Measurements from ENCODE around the gene SYT9.
"Not testable (repeated sequence)": the region's sequence is repeated elsewhere in the genome, so short reads cannot be mapped to it uniquely, and the experiment has no call there.

SYT9 gene

GRCh38 chr11:7275133-7275532 is 23.4 kb downstream of the SYT9 start:
- no peak for DNase-seq

DNA sequence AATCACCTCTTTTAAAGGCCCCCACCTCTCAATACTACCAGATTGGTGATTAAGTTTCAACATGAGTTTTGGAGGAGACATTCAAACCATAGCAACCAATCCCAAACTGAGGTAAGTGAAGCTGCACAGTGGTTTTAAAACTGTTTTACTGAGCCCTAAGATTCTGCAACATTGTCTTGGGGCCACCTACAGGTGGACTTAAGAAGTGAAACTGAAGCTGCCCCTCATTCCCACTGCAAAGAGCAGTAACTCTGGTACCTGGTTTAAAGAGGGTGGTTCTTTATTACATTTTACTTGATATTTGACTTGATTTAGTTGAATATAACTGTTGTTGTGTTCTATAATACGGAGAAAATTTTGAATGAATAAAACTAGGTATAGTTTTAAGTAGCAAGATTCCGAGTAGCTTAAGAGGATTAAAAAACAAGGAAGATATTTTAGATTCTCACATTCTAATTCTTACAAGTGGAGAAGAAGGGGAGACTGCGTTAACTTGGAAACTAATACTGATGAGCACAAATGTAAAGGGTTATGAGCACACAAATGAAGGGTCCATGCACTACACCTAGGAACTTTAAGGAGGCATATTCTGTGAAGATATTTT is 26.7 kb downstream of the SYT9 start:
- no peak for DNase-seq

- DNase-seq = no peak
Observed at GRCh38 chr11:7279676-7280075, 28.0 kb downstream of the SYT9 start.

DNA sequence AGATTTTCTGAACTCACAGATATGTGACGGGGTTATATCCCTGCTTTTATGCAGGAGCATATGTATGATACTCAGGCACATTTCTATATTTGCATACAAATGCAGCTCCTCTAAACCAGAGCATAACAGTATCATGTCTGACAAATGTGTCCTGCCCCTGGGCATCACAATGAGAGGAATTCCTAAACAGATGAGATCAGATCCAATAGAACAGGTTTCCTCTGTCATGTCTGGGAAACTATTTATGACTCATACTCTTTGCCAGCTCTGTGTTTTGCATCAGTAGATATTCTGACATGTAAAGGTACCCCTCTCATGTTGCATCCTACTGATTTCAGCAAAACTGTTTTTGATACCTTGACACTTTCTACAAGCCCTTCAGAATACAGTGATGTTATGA is 29.4 kb downstream of the SYT9 start:
- DNase-seq = no peak

GRCh38 chr11:7281809-7282208 is 30.1 kb downstream of the SYT9 start:
- DNase-seq = no peak

DNA sequence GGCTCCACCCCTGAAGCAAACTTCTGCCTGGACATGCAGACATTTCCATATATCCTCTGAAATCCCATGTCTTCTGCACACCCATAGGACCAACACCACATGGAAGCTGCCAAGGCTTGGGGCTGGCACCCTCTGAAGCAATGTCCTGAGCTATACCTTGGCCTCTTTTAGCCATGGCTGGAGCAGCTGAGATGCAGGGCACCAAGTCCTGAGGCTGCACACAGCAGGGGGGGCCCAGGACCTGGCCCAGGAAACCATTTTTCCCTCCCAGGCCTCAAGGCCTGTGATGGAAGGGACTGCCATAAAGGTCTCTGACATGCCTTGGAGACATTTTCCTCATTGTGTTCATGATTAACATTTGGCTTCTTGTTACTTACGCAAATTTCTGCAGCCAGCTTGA is 34.5 kb downstream of the SYT9 start:
- no peak for DNase-seq

GRCh38 chr11:7291100-7291829 is 39.6 kb downstream of the SYT9 start:
- no peak for DNase-seq

DNA sequence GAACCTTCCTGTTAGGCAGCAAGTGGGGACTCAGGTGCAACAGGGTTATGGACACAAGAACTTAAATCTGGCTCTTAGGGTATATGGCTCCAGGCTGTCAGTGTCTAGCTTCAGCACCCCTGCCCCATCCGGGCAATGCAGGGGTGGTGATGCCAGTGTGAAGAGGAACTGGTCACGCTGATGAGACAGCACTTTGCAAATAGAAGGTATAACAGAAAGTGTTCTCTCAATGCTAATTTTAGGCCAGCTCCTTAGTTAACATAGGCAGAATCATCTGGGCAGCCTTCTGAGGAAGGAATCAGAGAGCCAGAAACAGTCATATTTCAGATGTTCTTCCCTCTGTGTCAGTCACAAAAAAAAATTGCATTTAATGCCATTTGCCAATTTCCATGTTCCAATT is 41.2 kb downstream of the SYT9 start:
- no peak for DNase-seq

GRCh38 chr11:7299393-7299792 is 47.7 kb downstream of the SYT9 start:
- DNase-seq = no peak

DNA sequence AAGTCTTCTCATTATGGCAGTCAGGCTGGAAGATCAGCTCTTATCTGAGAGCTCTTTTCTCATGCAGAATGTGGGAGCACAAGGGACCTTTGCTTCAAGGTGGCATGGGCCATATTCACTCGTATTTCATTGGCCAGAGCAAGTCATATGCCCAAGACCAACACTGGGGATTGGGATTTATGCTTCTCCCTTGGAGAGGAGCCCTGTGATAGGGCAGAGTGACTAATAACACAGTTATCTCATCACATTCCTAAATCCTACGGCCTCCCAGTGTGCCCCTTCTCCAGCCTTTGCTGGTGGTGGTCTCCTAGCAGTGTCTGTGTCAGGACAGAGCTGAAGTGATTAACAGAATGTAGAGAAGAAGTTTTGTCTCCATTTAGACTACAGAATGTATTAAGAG is 48.6 kb downstream of the SYT9 start:
- DNase-seq = no peak

DNA sequence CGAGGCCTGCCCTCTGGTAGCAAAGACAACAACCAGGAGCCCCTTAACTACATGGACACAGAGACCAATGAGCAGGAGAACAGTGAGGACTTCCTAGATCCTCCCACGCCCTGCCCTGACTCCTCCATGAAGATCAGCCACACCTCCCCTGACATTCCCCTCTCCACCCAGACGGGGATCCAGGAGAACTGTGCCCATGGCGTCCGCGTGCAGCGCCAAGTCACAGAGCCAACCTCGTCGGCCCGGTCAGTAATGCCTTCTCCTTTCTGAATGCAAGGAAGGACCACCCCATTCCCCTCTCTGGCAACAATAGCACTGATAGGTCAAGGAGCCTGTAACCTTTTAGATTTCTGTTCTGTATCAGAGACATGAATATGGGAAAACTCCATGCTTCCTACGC is 51.4 kb downstream of the SYT9 start:
- no peak for DNase-seq

- DNase-seq = no peak
Observed at GRCh38 chr11:7306900-7307299, 55.2 kb downstream of the SYT9 start.

GRCh38 chr11:7307836-7308235 is 56.1 kb downstream of the SYT9 start:
- DNase-seq = no peak

GRCh38 chr11:7311903-7312302 is 60.2 kb downstream of the SYT9 start:
- DNase-seq = no peak

- no peak for DNase-seq
Observed at GRCh38 chr11:7314811-7315604, 63.3 kb downstream of the SYT9 start.

- no peak for DNase-seq
Observed at GRCh38 chr11:7319501-7319900, 67.8 kb downstream of the SYT9 start.

DNA sequence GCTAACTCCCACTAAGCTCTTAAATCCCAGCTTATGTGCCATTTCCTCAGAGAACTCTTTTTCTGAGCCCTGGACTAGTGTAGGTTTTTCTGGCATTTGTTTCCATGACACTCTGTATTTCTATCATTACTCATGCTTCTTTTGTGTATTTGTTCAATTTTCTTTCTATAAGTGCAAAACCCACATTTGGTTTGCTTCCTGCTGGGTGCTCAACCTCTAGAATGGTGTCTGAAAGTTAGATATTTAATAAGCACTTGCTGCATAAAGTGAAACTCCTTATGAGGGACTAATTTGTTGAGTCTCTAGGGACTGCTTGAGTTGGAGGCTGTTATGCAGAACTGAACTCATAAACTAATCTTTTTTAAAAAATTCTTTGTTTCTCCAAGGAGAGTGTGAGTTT is 68.6 kb downstream of the SYT9 start:
- DNase-seq = no peak

DNA sequence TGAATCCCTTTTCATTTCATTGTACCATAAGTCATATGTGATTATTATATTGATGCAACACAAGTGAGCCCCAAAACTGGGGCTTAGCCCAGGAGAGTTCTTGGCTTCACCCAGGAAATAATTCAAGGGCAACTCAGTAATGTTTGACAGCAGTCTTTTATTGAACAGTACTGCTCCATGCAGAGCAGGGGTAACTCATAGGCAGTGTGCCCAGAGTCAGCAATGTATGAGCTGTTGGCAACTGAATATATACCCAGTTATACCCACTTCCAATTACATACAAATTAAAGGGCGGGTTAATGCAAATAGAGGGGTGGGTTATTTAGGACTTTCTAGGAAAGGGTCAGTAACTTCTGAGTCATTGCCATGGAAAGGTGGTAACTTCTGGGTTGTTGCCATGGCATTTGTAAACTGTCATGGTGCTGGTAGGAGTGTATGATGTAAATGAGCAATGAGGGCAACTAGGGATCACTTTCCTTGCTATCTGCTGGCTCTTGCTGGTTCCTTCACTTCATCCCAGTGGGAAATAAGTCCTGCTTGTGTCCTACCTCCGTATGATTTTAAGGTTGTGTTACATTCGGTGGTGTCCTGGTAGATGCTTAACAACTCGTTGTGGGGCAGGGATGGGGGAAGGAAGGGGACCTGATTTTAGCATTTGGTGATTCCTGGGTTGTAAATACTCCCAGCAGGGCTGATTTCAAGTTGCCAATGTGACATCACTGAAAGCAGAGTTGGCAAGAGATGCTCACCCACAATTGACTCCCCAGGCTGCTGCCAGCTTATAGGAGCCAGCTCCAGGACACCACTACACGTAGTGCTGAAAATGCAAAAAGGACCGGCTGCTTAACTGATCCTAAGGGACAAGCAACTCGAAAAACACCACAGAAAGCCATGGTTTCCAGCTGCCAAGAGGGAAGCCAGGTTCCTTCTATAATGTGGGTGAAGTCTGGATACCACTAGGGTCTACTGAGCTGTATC is 70.1 kb downstream of the SYT9 start:
- no peak for DNase-seq

GRCh38 chr11:7332451-7332850 is 80.7 kb downstream of the SYT9 start:
- DNase-seq = no peak

GRCh38 chr11:7332962-7333361 is 81.3 kb downstream of the SYT9 start:
- no peak for DNase-seq

DNA sequence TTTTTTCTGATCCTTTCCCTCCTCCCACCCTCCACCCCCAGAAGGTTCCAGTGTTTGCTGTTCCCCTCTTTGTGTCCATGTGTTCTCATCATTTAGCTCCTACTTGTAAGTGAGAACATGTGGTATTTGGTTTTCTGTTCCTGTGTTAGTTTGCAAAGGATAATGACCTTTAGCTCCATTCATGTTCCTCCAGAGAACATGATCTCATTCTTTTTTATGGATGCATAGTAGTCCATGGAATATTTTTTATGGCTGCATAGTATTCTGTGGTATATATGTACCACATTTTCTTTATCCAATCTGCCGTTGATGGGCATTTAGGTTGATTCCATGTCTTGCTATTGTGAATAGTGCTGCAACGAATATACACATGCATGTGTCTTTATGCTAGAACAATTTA is 83.7 kb downstream of the SYT9 start:
- not testable (repeated sequence) for DNase-seq

DNA sequence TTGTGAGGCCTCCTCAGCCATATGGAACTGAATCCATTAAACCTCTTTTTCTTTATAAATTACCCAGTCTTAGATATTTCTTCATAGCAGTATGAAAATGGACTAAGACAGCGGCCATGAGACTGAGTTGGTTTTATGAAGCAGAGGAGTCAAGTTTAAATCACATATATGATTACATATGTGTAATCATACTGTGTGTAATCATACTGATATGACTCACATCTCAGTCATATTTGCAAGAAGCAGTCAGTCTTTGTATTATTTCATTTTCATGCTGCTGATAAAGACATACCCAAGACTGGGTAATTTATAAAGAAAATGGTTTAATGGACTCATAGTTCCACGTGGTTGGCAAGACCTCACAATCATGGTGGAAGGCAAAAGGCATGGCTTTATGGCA is 89.8 kb downstream of the SYT9 start:
- no peak for DNase-seq
